Mesodermal cell (in vitro differentiated cells): ENCODE data around the gene PCDH9.
A peak's percentile ranks its signal among the peaks of the same experiment; 100 is the strongest.

Experiments
- H3K27ac ChIP-seq: 2 replicates; pipeline ENCODE4 v1.7.0; 2013; ENCODE audit warnings: mild to moderate bottlenecking, low read depth, low read length, moderate library complexity; ENCODE audit not compliant: severe bottlenecking
- H3K36me3 ChIP-seq: 2 replicates; pipeline ENCODE4 v1.7.1; 2013; ENCODE audit warnings: mild to moderate bottlenecking, low read length, moderate library complexity; ENCODE audit not compliant: control insufficient read depth, insufficient read depth
- H3K4me1 ChIP-seq: one replicate; pipeline ENCODE4 v1.7.1; 2013; ENCODE audit warnings: mild to moderate bottlenecking, low read length; ENCODE audit not compliant: insufficient read depth, control insufficient read depth, poor library complexity, severe bottlenecking
- H3K4me3 ChIP-seq: 2 replicates; pipeline ENCODE4 v1.7.0; 2013; ENCODE audit warnings: low read length, control low read depth, mild to moderate bottlenecking; ENCODE audit not compliant: insufficient read depth, poor library complexity, severe bottlenecking; ENCODE audit errors: extremely low read depth
- H3K9me3 ChIP-seq: 2 replicates; pipeline ENCODE4 v1.7.1; 2013; ENCODE audit warnings: mild to moderate bottlenecking, low read length, moderate library complexity; ENCODE audit not compliant: control insufficient read depth
- WGBS, 2 experiments: methylation state at CpG; one replicate each; pipeline ENCODE4 v1.1.5; 2013; ENCODE audit warnings: missing lambda C conversion rate in 2 of 2; ENCODE audit not compliant: insufficient coverage in 2 of 2; 5-methylcytosine and 5-hydroxymethylcytosine counted together

PCDH9 gene

DNA sequence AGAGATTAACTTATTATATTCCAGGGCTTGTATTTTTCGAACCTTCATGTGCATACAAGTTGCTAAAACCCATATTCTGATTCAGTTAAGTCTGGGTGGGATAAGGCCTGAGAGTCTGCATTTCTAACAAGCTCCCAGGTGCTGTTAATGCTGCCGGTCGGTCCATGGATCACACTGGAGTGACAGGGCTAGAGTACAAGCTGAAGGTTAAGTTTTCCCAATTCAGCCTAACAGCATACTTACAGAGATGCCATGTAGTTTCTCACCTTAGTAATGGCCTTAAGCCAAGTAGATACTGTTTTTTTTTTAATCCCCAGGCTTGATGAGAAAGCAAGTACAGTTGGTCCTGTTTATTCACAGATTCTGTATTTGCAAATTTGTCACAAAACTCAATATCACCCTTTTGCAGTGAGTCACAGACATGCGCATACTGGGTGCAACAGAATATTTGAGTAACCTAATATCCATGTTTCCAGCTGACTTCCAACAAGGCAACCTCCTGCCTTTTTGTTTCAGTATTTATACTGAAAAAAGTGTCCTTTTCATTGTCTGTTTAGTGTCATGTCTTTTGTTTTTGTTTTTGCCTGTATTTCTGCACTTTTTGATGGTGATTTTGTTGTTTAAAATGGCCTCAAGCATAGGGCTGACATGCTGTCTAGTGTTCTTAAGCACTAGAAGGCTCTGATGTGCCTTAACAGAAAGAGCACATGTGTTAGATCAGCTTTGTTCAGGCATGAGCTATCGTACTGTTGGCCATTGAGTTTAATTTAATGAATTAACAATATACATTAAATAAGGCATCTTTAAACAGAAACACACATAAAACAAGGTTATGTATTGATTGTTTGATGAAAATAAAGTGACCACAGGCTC is 875.0 kb downstream of the PCDH9 start:
- no peak overlapping the region for H3K27ac ChIP-seq
- WGBS, 2 experiments, result 75 to 100% methylated on average over 1 to 2 of the region's 5 CpGs
- H3K9me3 ChIP-seq, result no peaks in the 10 kb centered on the region
- no peaks in the 10 kb centered on the region for H3K36me3 ChIP-seq
- no peaks in the 10 kb centered on the region for H3K4me1 ChIP-seq
- no peak overlapping the region for H3K4me3 ChIP-seq

DNA sequence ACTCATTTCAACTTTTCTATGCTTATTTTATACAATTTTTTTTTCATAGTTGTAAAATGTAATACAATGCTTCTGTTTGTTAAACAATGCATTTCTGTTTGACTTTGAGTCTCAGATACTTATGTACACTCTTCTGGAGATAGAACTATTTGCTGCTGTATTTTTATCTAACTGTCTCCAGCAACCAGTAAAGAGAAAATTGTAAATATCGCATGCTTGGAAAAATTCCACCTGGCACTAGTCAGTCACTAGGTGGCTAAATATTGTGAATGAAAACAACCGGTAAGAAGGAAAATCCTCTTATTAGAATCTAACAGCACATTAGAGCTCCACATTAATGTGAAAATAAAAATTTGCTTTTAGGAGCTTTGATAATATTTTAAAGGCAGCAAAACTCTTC is 876.5 kb downstream of the PCDH9 start:
- Histone ChIP-seq H3K36me3 (no peaks in the 10 kb centered on the region), H3K4me1 (no peaks in the 10 kb centered on the region), H3K9me3 (no peaks in the 10 kb centered on the region), H3K4me3 (no peak overlapping the region), H3K27ac (no peak overlapping the region)
- WGBS, 2 experiments, result no CpG with 5 or more reads among the region's 2 CpGs

DNA sequence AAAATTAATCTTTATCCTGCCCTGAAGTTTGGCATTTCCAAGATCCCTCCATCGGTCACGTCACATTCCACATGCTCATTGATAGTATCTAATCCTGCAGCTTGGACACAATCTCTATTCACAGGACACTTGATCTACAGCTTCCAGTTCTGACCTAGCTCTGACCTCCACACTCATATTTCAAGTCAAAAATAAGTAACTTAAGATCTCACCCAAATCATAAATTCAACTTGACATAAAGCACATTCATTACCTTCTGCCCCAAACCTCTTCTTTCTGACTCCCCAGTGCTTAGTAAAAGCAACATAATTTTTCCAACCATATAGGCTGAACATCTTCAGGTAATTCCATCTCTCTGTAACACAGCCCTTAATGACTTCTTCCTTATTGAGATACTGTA is 880.2 kb downstream of the PCDH9 start:
- Histone ChIP-seq H3K9me3 (no peaks in the 10 kb centered on the region), H3K36me3 (no peaks in the 10 kb centered on the region), H3K4me1 (no peaks in the 10 kb centered on the region), H3K4me3 (no peak overlapping the region), H3K27ac (no peak overlapping the region)
- 89 to 93% methylated on average over 2 of the region's 2 CpGs for WGBS, 2 experiments

DNA sequence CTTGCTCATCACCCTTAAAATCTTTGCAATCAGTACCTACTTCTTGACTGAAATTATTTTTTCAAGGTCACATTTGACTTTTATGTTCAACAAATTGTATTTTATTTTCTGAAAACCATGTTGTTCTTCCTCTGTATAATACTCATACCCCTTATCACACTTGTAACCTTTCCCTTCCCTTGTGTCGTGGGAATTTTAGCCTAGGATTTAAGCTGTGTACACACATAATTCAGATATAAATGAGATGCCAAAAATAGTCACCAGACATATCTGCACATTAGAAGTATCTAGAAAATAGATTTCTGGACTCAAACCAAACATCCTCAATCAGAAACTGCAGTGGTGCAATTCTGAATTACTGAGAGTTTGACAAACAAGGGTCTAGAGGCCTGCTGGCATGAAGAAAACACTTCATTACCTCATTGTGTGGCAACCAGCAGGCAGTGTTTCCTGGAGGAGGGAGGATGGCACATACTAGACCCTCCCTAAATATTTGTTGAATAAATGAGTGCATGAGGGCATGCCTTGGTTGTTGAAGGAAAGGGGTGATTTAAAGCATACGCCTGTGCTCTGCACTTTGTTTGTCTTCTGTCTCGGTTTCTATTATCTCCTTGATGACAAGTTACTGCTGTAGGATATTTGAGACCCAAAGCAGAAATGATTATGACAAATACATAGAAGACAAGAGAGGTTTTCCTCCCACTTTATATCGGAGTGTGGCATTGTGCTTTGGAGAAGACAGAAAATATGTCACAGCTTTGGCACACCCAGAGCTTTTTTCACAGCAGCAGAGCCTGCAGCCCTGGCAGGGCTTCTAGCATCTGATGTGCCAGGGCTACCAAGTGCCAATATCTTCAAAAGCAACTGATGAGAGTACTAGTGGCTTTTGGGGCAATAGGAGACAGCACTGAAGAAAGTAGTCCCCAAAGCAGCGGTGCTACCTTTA is 881.1 kb downstream of the PCDH9 start:
- no peaks in the 10 kb centered on the region for H3K9me3 ChIP-seq
- WGBS, 2 experiments, result 93 to 100% methylated on average over 2 to 4 of the region's 5 CpGs

DNA sequence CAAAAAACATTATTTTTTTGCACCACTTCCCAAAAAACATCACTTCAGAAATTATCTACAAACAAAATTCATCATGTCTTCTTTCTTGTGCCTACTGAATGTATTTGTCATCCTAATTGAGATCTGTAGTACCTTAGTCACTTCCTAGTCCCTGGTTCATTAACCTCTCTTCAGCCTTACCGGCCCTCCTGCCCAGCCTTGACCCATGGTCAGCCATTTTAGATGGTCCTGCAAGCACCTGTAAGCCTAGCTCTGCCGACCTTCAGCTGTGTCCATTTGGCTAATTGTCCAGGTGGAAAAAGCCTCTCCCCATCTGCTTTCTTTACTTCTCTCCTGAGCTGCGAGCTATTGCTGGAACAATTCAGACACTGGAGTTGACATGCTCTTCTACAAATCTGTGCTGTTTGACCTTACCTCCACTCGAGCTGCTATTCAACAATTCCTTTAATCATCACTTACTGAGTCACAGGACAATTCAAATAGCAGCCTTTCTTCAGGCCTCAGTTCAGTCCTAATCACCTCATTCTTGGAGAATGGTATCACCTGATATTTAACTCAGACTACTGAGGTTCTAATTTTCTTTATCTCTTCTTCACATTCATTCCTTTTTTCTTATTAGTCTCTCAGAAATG is 882.5 kb downstream of the PCDH9 start:
- no peak overlapping the region for H3K27ac ChIP-seq

More for the DNA sequence above, 881.1 kb downstream of the PCDH9 start:
- Histone ChIP-seq H3K4me1 (no peaks in the 10 kb centered on the region), H3K27ac (no peak overlapping the region), H3K36me3 (no peaks in the 10 kb centered on the region), H3K4me3 (no peak overlapping the region)

DNA sequence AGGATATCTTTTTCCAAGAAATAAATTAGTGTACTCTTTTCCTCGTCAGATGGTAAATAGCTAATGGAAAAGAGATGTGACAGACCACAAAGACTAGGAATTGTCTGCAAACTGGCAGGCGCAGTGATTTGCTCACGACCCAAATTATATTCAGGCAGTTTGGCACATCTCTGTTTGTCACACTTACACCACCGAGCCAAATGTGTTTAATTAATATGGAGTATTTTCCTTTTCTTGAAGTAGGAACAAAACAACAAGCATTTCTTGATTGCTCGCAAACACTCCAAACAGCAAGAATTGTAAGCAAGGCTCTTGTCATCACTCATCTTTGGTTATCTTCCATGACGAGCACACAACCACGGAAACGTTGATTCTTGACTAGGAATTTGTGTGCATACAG is 884.2 kb downstream of the PCDH9 start:
- no peaks in the 10 kb centered on the region for H3K4me1 ChIP-seq

More for the DNA sequence above, 882.5 kb downstream of the PCDH9 start:
- WGBS, 2 experiments, result 90 to 93% methylated on average over 4 of the region's 4 CpGs
- H3K36me3 ChIP-seq, result no peaks in the 10 kb centered on the region
- H3K4me1 ChIP-seq, result no peaks in the 10 kb centered on the region
- H3K4me3 ChIP-seq, result no peak overlapping the region
- H3K9me3 ChIP-seq, result no peaks in the 10 kb centered on the region

DNA sequence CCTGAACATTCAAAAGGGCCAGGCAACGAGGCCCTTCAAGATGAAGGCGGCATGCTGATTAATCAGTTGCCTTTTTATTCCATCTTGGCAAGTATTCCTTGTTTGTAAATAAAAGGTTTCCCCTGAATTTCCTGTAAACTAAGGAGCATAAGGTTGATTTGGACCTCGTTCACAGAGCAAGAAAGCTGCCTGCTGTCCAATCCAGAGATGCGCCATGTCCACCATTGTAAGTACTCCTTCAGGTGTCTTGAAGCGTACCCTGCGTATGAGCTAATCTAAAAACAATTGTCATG is 884.7 kb downstream of the PCDH9 start:
- Histone ChIP-seq H3K9me3 (no peaks in the 10 kb centered on the region), H3K4me1 (no peaks in the 10 kb centered on the region), H3K4me3 (no peak overlapping the region), H3K36me3 (no peaks in the 10 kb centered on the region), H3K27ac (no peak overlapping the region)
- WGBS, 2 experiments, result 88 to 100% methylated on average over 4 to 5 of the region's 6 CpGs

More for the DNA sequence above, 884.2 kb downstream of the PCDH9 start:
- Histone ChIP-seq H3K36me3 (no peaks in the 10 kb centered on the region), H3K9me3 (no peaks in the 10 kb centered on the region), H3K27ac (no peak overlapping the region), H3K4me3 (no peak overlapping the region)
- 87 to 94% methylated on average over 3 of the region's 8 CpGs for WGBS, 2 experiments

DNA sequence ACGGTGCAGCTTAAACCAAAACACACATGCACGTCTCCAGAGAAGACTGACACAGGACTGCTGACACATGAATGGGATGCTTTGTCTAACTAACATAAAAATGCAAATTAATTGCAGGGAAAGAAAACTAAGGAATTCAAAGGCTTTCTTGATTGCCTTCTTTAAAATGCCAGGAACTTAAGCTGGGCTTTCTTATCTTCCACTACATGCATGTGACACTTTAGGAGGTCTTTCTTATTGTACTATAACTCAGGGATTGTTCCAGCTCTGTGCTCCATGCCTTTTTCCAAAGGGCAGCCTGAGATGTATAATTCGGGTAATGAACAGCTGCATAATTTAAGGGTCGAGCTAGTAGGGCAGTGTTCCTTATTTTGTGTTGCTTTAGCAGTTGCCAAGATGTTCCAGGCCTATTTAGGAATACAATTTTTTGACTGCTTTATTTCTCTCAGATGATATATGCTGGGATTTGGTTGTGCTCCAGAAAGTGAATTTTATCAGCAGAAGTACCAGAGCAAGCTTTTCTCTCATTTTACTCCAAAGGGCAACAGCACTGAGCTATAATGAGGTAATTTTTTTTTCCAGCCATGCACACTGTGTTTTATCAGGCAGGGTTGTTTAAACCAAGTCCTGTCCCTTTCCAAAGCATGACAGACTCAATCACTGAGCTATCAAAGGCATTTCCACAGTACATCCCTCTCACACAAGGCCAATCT is 885.2 kb downstream of the PCDH9 start:
- WGBS, 2 experiments, result 77% methylated on average over 3 of the region's 4 CpGs; no CpG with 5 or more reads in 1 of the 2 experiments
- Histone ChIP-seq H3K9me3 (no peaks in the 10 kb centered on the region), H3K4me3 (no peak overlapping the region), H3K36me3 (no peaks in the 10 kb centered on the region), H3K4me1 (no peaks in the 10 kb centered on the region), H3K27ac (peak overlapping the region; percentile 11)

DNA sequence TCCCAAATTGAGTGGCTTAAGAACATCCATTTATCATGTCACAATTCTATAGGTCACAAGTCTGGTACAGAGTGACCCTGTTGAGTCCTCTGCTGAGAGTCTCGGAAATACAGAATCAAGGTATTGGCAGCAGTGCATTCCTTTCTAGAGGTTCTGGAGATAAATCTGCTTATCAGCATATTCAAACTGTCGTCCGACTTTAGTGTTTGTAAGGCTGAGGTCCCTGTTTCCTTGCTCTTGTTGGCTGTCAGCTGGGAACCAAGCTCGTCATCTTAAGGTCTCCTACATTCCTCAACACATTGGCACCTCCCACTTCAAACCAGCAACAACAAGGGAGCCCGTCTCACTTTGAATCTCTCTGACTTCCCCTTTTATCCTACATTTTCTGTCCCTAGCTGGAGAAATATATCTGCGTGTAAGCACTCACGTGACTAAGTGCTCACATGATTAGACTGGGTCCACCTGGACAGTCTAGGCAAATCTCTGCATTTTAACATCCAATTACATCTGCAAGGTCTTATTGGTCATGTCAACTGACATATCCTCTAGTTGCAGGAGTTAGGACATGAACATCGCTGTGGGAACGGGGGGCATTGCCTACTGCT is 886.8 kb downstream of the PCDH9 start:
- H3K9me3 ChIP-seq, result no peaks in the 10 kb centered on the region
- H3K27ac ChIP-seq, result no peak overlapping the region
- no peak overlapping the region for H3K4me3 ChIP-seq
- H3K36me3 ChIP-seq, result no peaks in the 10 kb centered on the region
- H3K4me1 ChIP-seq, result no peaks in the 10 kb centered on the region
- 87 to 94% methylated on average over 5 to 6 of the region's 9 CpGs for WGBS, 2 experiments
